HepG2 (cell line): ENCODE data around the gene ZNRD2. TPM values are rescaled to one million over a fixed set of nuclear protein-coding genes. Genes with fewer than 3 reads are reported as not detected.

Source experiments
- ARHGAP35 ChIP-seq: sonication (generic); formaldehyde crosslinking; IDR thresholded peaks from 2 replicates; pipeline ENCODE4 v1.9.0; 2022; ENCODE audit warnings: mild to moderate bottlenecking, inconsistent platforms, moderate library complexity, missing genetic modification reagents, borderline replicate concordance
- BORCS8-MEF2B ChIP-seq: sonication (generic); formaldehyde crosslinking; IDR thresholded peaks from 2 replicates; pipeline ENCODE4 v1.8.0; 2022; ENCODE audit warnings: mild to moderate bottlenecking, missing genetic modification reagents
- CHCHD3 ChIP-seq: sonication (generic); formaldehyde crosslinking; IDR thresholded peaks from 2 replicates; pipeline ENCODE4 v1.8.0; 2022; ENCODE audit warnings: mild to moderate bottlenecking, missing genetic modification reagents, moderate library complexity
- GABPB1 ChIP-seq: IDR thresholded peaks from 2 replicates; pipeline ENCODE4 v1.6.1; 2016; ENCODE audit warnings: mild to moderate bottlenecking, missing genetic modification reagents, moderate library complexity, missing compliant biosample characterization
- GPBP1L1 ChIP-seq: sonication (generic); formaldehyde crosslinking; IDR thresholded peaks from 2 replicates; pipeline ENCODE4 v1.5.0; 2020; ENCODE audit warnings: mild to moderate bottlenecking, missing genetic modification reagents
- HNF4A ChIP-seq: sonication (generic); formaldehyde crosslinking; IDR thresholded peaks from 2 replicates; pipeline ENCODE4 v1.4.0; 2020; ENCODE audit warnings: missing genetic modification reagents
- JUNB ChIP-seq: sonication (generic); formaldehyde crosslinking; IDR thresholded peaks from 2 replicates; pipeline ENCODE4 v1.8.0; 2022; ENCODE audit warnings: missing genetic modification reagents, mild to moderate bottlenecking, borderline replicate concordance
- LRRFIP1 ChIP-seq: sonication (generic); formaldehyde crosslinking; conservative IDR thresholded peaks from 2 replicates; pipeline ENCODE4 v1.4.0; 2020; ENCODE audit warnings: missing genetic modification reagents
- MED8 ChIP-seq: sonication (generic); formaldehyde crosslinking; IDR thresholded peaks from 2 replicates; pipeline ENCODE4 v1.8.1; 2023; ENCODE audit warnings: mild to moderate bottlenecking, missing genetic modification reagents; ENCODE audit not compliant: insufficient replicate concordance
- MTF1 ChIP-seq: sonication (generic); formaldehyde crosslinking; IDR thresholded peaks from 2 replicates; pipeline ENCODE4 v1.5.0; 2020; ENCODE audit warnings: missing genetic modification reagents
- NCOA1 ChIP-seq: sonication (generic); formaldehyde crosslinking; IDR thresholded peaks from 2 replicates; pipeline ENCODE4 v1.9.0; 2021; ENCODE audit warnings: missing genetic modification reagents
- NFATC3 ChIP-seq: sonication (generic); formaldehyde crosslinking; IDR thresholded peaks from 2 replicates; pipeline ENCODE4 v1.5.1; 2020; ENCODE audit warnings: mild to moderate bottlenecking, missing genetic modification reagents
- TFAP4 ChIP-seq: sonication (generic); IDR thresholded peaks from 2 replicates; pipeline ENCODE4 v1.6.1; 2016; ENCODE audit warnings: low read depth, borderline replicate concordance
- THYN1 ChIP-seq: sonication (generic); formaldehyde crosslinking; IDR thresholded peaks from 2 replicates; pipeline ENCODE4 v1.8.1; 2023; ENCODE audit warnings: low read depth, mild to moderate bottlenecking, moderate library complexity, missing genetic modification reagents, borderline replicate concordance
- TOE1 ChIP-seq: sonication (generic); formaldehyde crosslinking; IDR thresholded peaks from 2 replicates; pipeline ENCODE4 v1.4.0; 2020; ENCODE audit warnings: mild to moderate bottlenecking, missing genetic modification reagents
- ZBTB4 ChIP-seq: sonication (generic); formaldehyde crosslinking; IDR thresholded peaks from 2 replicates; pipeline ENCODE4 v1.4.0; 2020; ENCODE audit warnings: missing genetic modification reagents, mild to moderate bottlenecking, borderline replicate concordance
- ZFP36 ChIP-seq: fragments of 150-350 bp; IDR thresholded peaks from 2 replicates; pipeline ENCODE4 v1.6.1; 2018; ENCODE audit warnings: borderline replicate concordance, low read length, low read depth; ENCODE audit not compliant: partially characterized antibody
- ZNF296 ChIP-seq: sonication (generic); formaldehyde crosslinking; conservative IDR thresholded peaks from 2 replicates; pipeline ENCODE4 v1.5.0; 2020; ENCODE audit warnings: mild to moderate bottlenecking, missing genetic modification reagents
- ZNF3 ChIP-seq: IDR thresholded peaks from 2 replicates; pipeline ENCODE4 v1.7.0; 2017; ENCODE audit warnings: inconsistent platforms
- ZNF441 ChIP-seq: sonication (generic); formaldehyde crosslinking; IDR thresholded peaks from 2 replicates; pipeline ENCODE4 v1.7.0; 2021; ENCODE audit warnings: missing genetic modification reagents, borderline replicate concordance
- ZNF784 ChIP-seq: sonication (generic); formaldehyde crosslinking; IDR thresholded peaks from 2 replicates; pipeline ENCODE4 v1.5.1; 2020; ENCODE audit warnings: missing genetic modification reagents, mild to moderate bottlenecking, borderline replicate concordance
- polyA plus RNA-seq, 8 experiments: library from polyadenylated mRNA; depleted of rRNA in 3 of 8; stranded (reverse) in 7 of 8; unstranded in 1 of 8; fragments of >200 nt; fragmentation: Illumina TruSeq in 4 of 8; extraction: Trizol in 4 of 8; gene quantifications; 2 replicates each; pipeline versions ENCODE4 v1.2.1 to v1.2.3, GENCODE V29; 2011 to 2016; ENCODE audit warnings: low read depth in 4 of 8, missing spikeins in 1 of 8, mixed read lengths in 1 of 8; ENCODE audit not compliant: insufficient read depth in 1 of 8
- total RNA-seq, 5 experiments: library from RNA; depleted of rRNA; stranded (reverse); fragments of >200 nt; fragmentation: Illumina TruSeq; extraction: Trizol; gene quantifications; 2 replicates each; pipeline ENCODE4 v1.2.3, GENCODE V29; 2016; ENCODE audit warnings: low read depth in 1 of 5

The ZNRD2 gene
- total and polyA plus RNA-seq, 2 of the 13 experiments (the other 11 are each of a cell fraction or from before 2014, with no cell fraction given), result 29.2 to 34.0 TPM

GRCh38 chr11:65529475-65530156 is 40.7 kb upstream of the ZNRD2 start (continued):
- TF ChIP-seq ZBTB4 (CRISPR knock-in tag) (no peak), ZNF3 (no peak), CHCHD3 (CRISPR knock-in tag) (no peak), BORCS8-MEF2B (no peak), LRRFIP1 (CRISPR knock-in tag) (no peak), ZNF296 (CRISPR knock-in tag) (0 out of 2 replicates have a peak, but pooled peaks have one; percentile 33), NCOA1 (CRISPR knock-in tag) (peak; percentile 75; the same call in 1 of the 2 replicates), ZNF784 (CRISPR knock-in tag) (peak; percentile 59; the same call in 1 of the 2 replicates), ZFP36 (peak; percentile 89), MTF1 (CRISPR knock-in tag) (no peak), GPBP1L1 (no peak), HNF4A (CRISPR knock-in tag) (peak; percentile 97), ZNF441 (CRISPR knock-in tag) (no peak), TFAP4 (no peak), JUNB (no peak), GABPB1 (CRISPR knock-in tag) (peak; percentile 42), NFATC3 (CRISPR knock-in tag) (no peak), MED8 (no peak), THYN1 (CRISPR knock-in tag) (no peak), ARHGAP35 (no peak), TOE1 (CRISPR knock-in tag) (no peak)
